ENCODE data around the gene CRELD1.
"Not testable (repeated sequence)": the region's sequence is repeated elsewhere in the genome, so short reads cannot be mapped to it uniquely, and the experiment has no call there.

DNA sequence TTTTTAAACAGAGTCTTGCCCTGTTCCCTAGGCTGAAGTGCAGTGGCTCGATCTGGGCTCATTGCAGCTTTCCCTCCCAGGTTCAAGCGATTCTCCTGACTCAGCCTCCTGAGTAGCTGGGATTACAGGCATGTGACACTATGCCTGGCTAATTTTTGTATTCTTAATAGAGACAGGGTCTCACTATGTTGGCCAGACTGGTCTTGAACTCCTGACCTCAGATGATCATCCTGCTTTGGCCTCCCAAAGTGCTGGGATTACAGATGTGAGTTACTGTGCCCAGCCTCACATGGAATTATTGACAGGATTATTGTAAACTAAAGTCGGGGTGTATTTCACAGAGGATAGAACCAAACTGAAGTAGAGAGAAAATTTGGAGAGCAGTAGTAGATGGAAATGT lies 37.9 kb upstream of the CRELD1 start:
- not testable (repeated sequence) for TF ChIP-seq CTCF (conservative IDR thresholded peaks at IDR 0.05; ENCODE audit: low read depth, low read length); POLR2A (IDR thresholded peaks at IDR 0.05; ENCODE audit: low read depth, low read length)

Data from IMR-90 (cell line).